Activated CD8-positive, alpha-beta memory T cell treated with anti-CD3 and anti-CD28 coated beads, Interleukin-2, amount 50 U/mL, for 24 hours (primary cell): ENCODE measurements around the gene P2RY2.
"Not testable (repeated sequence)": the region's sequence is repeated elsewhere in the genome, so short reads cannot be mapped to it uniquely, and the experiment has no call there.

ENCODE experiments used
- DNase-seq: peaks from one replicate; pipeline ENCODE4 v3.0.0-alpha.2; 2020; ENCODE audit errors: extremely low read depth

The P2RY2 gene

GRCh38 chr11:73266646-73267020 lies 48.6 kb downstream of the P2RY2 start:
- DNase-seq = no peak

GRCh38 chr11:73267122-73267846 lies 49.2 kb downstream of the P2RY2 start:
- DNase-seq = no peak

DNA sequence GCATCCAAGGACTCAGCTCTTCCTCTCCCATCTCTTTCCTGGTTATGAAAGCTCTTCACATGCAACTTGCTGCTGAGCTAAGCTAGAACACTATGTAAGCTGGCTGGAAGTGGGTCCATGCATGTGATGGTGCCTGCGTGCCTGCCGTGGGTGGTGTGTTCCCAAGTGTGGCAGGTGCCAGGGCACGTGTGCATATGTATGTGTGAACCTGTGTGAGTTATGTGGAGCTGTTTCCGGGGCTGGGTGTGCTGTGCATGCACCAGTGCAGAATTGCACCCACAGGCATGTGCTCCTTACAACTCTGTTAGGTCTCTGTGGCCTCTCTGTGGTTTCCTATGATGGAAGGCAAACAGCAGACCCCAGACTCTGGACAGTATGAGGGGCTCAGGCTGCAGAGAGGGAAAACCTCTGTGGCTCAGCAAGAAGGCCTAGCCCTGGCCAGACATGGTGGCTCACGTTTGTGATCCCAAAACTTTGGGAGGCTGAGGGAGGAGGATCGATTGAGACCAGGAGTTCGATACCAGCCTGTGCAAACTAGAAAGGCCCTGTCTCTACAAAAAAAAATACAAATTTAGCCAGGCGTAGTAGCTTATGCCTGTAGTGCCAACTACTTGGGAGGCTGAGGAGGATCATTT lies 49.9 kb downstream of the P2RY2 start:
- no peak for DNase-seq

DNA sequence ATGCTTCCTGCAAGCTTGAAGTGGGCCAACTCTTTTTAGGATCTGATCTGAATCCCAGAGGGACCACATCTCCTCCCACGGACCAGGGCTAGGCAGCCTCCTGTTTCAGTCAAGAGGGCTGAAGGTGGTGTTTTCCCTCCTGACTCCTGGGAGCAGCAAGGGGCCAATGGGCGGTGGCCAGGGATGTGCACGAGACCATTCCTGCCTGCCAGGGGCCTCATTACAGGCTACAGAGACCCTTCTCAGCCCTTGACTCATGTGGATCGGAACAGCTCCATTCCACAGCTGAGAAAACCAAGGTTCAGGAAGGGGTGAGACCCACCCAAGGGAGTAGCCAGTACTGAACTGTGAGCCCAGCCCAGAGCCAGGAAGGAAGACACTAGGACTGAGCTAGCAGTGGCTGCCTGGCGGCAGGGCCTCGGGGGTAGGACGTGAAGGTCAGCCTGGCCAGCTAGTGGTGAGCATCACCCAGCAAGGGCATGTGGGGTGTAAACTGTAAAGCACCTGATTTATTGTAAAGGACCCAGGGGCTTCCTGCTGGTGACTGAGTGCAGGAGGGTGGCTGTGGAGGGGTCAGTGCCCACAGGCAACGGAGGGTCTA lies 50.7 kb downstream of the P2RY2 start:
- DNase-seq = no peak

GRCh38 chr11:73269459-73270015 lies 51.5 kb downstream of the P2RY2 start:
- DNase-seq = no peak

DNA sequence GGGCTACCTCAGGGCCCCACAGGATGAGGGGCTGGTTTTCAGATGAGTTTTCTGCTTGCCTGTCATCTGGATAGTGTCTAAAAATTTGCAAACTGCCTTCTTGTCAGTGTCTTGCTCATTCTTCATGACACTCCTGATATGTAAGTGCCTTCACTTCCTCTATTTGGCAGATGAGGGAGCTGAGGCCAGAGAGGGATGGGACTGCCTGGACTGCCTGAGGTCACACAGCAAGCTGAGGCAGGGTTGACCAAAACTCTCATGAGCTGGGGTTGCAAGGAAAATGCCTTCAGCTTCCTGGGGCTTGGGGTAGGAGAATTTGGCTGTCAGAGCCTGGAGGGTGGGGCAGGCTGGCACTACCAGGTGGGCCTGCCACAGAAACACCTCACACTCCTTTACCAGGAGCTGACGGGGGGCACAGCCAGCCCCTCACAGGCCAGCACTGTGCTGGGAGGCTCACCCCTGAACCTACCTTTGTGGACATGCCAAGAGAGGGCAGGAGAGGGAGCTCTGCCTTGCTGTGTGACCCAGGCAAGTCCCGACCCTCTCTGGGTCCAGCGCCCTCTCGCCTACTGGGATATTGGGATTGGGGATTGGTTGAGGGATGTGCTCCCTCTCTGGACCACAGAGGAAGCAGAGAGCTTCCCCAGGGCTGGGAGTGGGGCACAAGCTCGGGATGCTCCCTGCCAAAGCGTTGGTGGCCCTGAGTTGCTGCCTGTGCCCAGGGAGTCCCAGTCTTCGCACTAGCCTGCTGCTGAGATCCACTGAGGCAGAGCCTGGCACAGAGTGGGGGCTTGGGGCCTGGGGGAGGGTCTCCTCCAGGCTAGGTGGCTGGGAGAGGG lies 52.2 kb downstream of the P2RY2 start:
- DNase-seq = no peak

DNA sequence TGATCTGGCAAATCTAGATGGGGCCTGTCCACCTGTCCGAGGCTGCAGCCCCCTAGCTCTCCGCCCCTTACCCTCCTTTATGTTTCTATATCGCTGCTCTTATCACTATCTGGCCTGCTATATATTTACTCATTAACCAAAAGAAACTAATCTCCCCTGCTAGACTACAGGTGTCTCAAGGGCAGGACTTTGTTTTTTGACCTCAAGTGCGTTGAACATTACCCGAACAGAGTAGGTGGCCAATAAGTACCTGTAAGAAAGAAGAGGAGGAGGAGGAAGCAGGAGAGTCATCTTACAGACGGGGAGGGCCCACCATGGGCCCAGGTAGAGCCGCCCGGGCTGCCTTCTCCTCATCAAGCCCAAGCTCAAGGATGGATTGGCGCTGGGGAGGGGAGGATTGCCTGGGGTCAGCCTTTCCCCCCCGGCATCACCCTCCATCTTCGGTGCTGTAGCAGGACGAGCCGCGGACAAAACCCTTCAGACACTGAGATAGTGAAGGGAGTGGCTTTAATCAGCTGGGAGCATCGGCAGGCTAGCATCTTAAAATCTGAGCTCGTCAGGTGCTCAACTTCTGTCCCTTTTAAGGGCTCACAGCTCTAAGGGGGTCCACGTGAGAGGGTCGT lies 52.9 kb downstream of the P2RY2 start:
- DNase-seq = no peak

- not testable (repeated sequence) for DNase-seq
These were observed 53.4 kb downstream of the P2RY2 start for GRCh38 chr11:73271478-73271865.

DNA sequence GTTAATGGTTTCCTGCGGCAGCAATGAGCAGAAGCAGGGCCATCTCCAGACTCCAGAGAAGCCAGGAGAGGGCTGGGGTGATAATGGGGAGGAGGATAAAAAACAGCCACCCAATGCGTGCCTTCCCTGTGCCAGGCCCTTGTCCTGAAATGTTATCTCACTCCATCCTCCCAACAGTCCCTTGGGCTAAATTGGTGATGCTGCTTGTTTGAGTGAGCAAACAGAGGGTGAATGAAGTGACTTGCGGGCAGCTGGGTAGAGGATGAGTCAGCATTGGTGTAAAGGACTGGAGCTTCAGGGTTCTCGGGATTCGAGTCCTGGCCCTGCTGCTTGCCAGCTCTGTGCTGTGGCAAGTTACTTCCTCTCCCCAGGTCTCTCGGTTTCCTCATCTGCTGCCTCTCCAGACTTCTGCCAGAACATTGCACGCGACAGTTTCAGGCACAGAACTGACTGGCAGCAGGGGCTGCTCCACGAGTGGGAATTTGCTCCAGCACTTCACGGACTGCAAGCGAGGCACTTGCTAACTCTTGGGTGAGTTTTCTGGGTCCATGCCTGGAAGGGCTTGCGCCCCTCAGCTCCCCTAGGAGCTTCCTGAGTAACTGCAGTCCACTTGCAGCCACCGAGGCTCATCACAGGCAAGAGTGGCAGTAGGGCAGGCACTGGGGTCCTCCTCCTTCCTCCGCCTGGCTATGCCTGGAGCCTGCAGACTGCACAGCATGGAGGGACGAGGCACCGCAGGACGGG lies 54.0 kb downstream of the P2RY2 start, which contains the start of gene P2RY6:
Gene P2RY6 (plus strand): TSS at position 403 of the 744 bp plus-strand sequence. CDS start 24,181 bp downstream, outside the sequence.
- DNase-seq = no peak

- no peak for DNase-seq
These were observed 54.6 kb downstream of the P2RY2 start for GRCh38 chr11:73272680-73273038.

DNA sequence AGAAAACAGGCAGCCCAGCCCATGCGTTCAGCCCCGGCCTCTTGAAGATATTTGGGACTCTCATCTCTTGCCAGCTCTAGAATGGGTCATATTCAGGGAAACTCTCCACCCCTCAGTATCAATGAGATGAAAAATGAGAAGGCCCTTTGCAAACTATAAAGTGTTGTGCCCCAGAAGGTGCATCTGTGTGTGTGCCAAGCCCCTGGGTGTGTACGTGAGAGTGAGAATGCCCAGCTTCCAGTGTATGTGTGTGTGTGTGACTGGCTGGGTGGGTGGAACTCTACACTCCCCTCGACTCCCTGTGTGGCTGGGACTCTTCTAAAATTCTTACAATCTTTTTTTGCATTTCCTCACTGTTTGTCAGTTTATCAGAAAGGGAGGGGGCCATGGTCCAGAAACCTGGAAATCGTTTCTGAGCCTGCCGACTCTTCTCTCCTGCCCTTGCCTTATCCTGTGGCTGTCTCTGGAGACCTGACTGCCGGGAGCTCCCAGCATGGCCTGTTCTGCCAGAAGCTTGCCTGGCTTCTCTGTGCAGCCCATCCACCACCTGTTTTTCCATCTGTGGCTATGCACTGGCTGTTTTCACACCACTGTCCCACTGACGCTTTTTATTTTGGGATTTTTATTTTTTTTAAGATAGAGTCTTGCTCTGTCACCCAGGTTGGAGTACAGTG lies 55.3 kb downstream of the P2RY2 start:
- DNase-seq = no peak

GRCh38 chr11:73274191-73274590 lies 56.1 kb downstream of the P2RY2 start:
- DNase-seq = not testable (repeated sequence)

DNA sequence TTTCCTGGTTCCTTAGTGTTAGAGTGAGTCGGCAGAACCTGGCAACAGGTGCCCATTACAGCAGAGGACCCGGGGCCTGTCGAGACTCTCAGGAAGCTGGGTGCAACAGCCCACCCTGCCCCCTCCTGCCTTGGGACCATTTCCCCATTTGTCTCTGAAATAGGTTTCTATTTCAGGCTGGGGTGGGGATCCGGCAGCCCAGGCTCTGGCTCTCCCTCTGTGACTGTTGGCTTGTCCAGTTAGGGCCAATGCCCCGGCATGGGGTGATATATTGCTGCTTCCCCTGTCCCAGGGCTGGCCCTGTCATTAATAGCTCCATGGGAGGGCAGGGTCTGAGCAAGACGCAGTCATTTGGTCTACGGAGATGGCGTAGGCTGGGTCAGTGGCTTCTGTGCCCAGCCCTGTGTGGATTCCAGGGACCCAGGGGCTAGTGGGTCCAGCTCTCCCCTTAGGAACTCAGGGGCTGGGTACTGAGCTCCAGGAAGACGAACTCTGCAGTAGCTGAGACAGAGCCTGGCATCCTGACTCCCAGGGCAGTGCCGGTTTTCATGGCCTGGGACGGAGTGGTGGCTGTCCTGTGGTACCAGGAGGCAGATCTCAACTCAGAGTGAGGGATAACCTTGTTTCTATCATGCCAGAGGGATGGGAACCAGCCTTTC lies 56.8 kb downstream of the P2RY2 start:
- DNase-seq = no peak

GRCh38 chr11:73275381-73275750 lies 57.3 kb downstream of the P2RY2 start:
- DNase-seq = no peak

GRCh38 chr11:73277467-73277866 lies 59.4 kb downstream of the P2RY2 start:
- DNase-seq = no peak

DNA sequence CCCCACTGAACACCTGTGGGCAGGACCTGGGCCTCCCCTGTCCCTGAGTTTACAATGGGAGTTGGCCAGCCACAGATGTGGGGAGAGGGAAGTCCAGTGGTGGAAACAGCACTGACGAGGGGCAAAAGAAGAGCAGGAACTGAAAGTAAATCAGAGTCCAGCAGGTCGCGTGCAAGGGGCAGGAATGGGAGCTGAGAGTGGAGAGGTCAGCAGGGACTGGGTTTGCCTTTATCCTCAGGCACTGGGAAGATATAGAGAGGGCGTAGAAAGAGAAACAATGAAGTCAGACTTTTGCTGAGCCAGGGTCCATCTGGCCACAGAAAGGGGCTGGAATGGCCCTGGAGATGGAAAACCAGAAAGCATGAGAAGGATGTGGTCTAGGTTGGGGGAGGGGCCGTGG lies 62.5 kb downstream of the P2RY2 start:
- DNase-seq = no peak

- no peak for DNase-seq
These were observed 63.2 kb downstream of the P2RY2 start for GRCh38 chr11:73281201-73281741.

- no peak for DNase-seq
These were observed 63.9 kb downstream of the P2RY2 start for GRCh38 chr11:73281796-73282660.
